Measurements from ENCODE around the gene PDCD1. TPM values are rescaled to one million over a fixed set of nuclear protein-coding genes. Genes with fewer than 3 reads are reported as not detected.

The PDCD1 gene
- total RNA-seq, 6 donors from 2014 or later: 0.49 to 4.2 (median 0.91) TPM; not detected in 1

DNA sequence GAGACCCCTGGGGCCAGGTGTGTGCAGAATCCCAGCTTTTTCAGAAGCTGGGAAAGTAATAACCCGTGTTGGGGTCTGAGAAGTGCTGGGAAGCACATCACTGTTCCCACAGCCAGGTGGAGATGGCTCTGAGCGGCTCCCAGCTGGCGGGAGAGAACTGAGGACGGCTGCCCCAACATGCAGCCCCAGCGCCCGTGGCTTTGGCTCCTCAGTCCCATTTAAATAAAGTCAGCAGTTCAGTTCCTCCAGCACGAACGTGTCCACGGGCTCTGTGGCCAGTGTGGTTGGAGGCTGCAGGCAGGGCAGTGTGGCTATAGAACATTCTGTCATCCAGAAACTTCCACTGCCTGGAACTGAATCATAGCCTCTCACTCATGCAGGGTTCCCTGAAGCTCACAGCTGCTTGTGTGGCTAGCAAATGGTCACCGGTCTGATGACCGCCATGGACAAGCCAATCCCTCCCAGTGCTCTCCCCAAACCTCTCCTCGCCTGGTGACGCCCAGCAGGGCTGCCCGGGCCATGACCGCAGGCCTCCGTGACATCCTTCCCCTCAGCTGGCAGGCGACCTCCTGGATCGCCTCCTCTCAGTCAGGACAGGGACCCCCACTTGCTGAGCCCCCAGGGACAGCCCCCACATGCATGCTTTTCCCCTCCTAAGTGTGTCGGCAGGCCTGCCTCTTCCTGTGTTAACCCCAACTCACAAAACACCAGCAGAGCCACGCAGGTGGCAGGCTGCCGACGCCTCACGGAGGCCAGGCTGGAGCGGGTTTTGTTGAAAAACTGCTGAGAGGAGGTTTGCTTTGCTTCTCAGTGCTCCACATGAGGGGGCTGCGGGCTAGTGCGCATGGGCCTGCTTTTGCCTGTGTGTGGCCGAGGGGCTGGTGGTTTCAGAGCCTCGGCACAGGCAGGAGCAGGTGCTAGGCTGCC, 12.2 kb upstream of the PDCD1 start:
- no peak overlapping the region for H3K4me3 ChIP-seq
- no peak for TF ChIP-seq EP300 (IDR thresholded peaks at IDR 0.05)
- TF ChIP-seq POLR2A (IDR thresholded peaks at IDR 0.05): no peak
- TF ChIP-seq POLR2AphosphoS5 (IDR thresholded peaks at IDR 0.05): no peak
- TF ChIP-seq, protein P1, sequence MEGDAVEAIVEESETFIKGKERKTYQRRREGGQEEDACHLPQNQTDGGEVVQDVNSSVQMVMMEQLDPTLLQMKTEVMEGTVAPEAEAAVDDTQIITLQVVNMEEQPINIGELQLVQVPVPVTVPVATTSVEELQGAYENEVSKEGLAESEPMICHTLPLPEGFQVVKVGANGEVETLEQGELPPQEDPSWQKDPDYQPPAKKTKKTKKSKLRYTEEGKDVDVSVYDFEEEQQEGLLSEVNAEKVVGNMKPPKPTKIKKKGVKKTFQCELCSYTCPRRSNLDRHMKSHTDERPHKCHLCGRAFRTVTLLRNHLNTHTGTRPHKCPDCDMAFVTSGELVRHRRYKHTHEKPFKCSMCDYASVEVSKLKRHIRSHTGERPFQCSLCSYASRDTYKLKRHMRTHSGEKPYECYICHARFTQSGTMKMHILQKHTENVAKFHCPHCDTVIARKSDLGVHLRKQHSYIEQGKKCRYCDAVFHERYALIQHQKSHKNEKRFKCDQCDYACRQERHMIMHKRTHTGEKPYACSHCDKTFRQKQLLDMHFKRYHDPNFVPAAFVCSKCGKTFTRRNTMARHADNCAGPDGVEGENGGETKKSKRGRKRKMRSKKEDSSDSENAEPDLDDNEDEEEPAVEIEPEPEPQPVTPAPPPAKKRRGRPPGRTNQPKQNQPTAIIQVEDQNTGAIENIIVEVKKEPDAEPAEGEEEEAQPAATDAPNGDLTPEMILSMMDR (IDR thresholded peaks at IDR 0.05): no peak
- no peaks in the 10 kb centered on the region for H3K9me3 ChIP-seq
- 57 to 62% methylated on average over 17 to 28 of the region's 28 CpGs for WGBS, 2 donors
- no peak for ATAC-seq (ENCODE audit: low FRiP score in 2 of 2)
- H3K27ac ChIP-seq: peak overlapping the region in 1 of 4 donors; percentile 21
- peaks cover 0 to 7% (median 0%) of the 10 kb centered on the region in 4 donors for H3K27me3 ChIP-seq
- no peaks in the 10 kb centered on the region for H3K36me3 ChIP-seq
- H3K4me1 ChIP-seq: peaks cover 0 to 4% (median 0%) of the 10 kb centered on the region in 4 donors
- peak in 1 of 2 donors; percentile 78 for DNase-seq

DNA sequence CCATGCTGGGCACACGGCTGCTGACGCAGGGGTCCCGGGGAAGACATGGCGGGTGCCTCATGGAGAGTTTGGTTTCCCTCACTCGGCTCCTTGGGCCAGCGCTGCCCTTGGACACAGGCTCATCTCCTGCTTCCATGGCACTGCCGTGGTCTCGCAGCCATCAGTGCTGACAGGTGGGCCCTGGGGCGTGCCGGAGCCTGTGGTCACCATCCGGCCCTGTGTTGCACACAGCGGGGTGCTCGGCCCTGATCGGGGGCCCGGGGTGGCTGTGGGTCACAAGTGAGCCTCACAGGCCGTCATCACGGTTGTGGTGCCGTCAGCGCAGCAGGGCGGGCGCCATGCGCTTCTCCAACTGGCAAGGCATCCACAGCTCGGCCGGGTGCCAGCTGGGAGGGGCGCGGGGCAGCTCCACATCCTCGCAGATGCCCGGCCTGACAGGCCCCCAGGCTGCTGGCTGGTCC, 11.4 kb upstream of the PDCD1 start:
- Histone ChIP-seq H3K4me3 (no peak overlapping the region), H3K4me1 (peaks cover 0 to 4% (median 0%) of the 10 kb centered on the region in 4 donors), H3K9me3 (no peaks in the 10 kb centered on the region), H3K36me3 (no peaks in the 10 kb centered on the region), H3K27me3 (peaks cover 0 to 7% (median 0%) of the 10 kb centered on the region in 4 donors), H3K27ac (no peak overlapping the region)
- ATAC-seq (ENCODE audit: low FRiP score in 2 of 2) (no peak), DNase-seq (peak in 1 of 2 donors; percentile 85)
- TF ChIP-seq POLR2AphosphoS5 (IDR thresholded peaks at IDR 0.05) (no peak), POLR2A (IDR thresholded peaks at IDR 0.05) (no peak), EP300 (IDR thresholded peaks at IDR 0.05) (no peak)
- TF ChIP-seq, protein P1 (IDR thresholded peaks at IDR 0.05): no peak
- 92 to 94% methylated on average over 2 to 17 of the region's 28 CpGs for WGBS, 2 donors

DNA sequence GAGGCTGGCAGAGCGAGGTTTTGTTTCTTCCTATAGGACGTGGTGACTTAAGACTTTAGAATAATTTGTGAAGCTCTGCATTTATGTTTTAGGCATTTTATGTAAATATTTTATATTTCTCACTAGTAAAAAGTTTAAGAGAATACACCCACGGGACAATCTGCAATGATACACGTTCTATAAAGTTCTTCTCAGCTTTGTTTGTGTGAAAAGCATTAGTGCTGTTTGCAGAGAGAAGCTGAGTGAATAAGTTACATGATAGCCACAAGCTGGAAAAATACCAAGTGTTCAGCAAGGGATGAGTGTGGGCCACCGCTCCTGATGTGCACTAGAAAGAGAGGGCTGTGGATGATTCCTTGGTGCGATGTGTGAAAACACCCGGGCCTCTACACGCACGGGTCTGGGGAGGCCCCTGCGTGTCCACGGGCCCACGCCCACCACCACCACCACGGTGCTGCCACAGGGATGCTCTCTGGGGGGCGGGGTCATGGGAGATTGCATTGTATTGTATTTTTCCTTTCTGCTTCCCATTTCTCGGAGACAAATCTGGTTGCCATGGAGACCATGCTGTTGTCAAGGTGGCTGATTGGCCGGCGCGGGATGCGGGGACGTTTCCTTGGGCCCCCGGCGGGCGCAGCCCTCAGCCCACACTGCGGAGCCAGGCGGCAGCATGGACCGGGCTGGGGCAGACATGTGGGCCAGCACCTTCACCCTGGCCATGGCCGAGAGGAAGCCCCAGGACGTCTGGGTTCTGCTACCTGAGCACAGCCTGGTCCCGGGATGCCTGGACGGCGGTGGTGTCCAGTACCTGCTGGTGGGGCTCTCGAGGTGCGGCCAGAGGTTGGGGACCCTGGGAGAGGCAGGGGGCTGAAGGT, 10.6 kb upstream of the PDCD1 start, which contains the start of gene RTP5:
Gene RTP5, plus strand, starts transcription at position 643 of the 875 bp plus-strand sequence. Its CDS starts 28 bp downstream, at position 671.
- Histone ChIP-seq H3K9me3 (no peaks in the 10 kb centered on the region), H3K36me3 (no peaks in the 10 kb centered on the region), H3K27me3 (peaks cover 0 to 7% (median 0%) of the 10 kb centered on the region in 4 donors), H3K4me3 (no peak within 1 kb of the TSS), H3K27ac (peak within 1 kb of the TSS in 1 of 4 donors; percentile 30), H3K4me1 (peaks cover 0 to 4% (median 0%) of the 10 kb centered on the region in 4 donors)
- ATAC-seq (ENCODE audit: low FRiP score in 2 of 2) (no peak), DNase-seq (peak in 1 of 2 donors; percentile 81)
- TF ChIP-seq, protein P1 (IDR thresholded peaks at IDR 0.05): no peak
- TF ChIP-seq POLR2AphosphoS5 (IDR thresholded peaks at IDR 0.05) (no peak), POLR2A (IDR thresholded peaks at IDR 0.05) (no peak), EP300 (IDR thresholded peaks at IDR 0.05) (no peak)
- 72 to 76% methylated on average over 25 to 31 of the region's 33 CpGs for WGBS, 2 donors

DNA sequence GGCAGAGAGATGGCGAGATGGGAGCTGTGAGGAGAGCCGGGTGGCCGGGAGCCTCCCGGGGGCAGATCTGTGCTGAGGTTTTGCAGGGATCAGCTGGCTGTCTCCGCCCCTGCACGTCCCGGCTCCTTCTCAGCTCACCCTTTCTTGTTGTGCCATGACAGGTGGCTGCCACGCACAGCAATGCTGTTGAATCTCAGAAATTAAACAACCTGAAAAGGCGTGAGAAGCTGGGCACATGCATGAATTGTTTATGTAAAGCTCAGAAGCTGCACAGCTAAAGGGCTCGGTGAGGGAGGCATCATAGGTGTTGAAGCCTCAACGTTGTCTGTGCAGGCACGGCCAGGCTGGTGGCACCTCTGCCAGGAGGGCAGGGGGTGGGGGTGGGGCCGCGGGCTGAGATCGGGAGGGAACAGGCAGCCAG, 10.0 kb upstream of the PDCD1 start:
- Histone ChIP-seq H3K27ac (peak overlapping the region in 1 of 4 donors; percentile 30), H3K4me1 (peaks cover 0 to 4% (median under 1%) of the 10 kb centered on the region in 4 donors), H3K36me3 (no peaks in the 10 kb centered on the region), H3K27me3 (peaks cover 0 to 8% (median under 1%) of the 10 kb centered on the region in 4 donors), H3K4me3 (no peak overlapping the region), H3K9me3 (no peaks in the 10 kb centered on the region)
- no peak for ATAC-seq (ENCODE audit: low FRiP score in 2 of 2)
- TF ChIP-seq EP300 (IDR thresholded peaks at IDR 0.05): no peak
- TF ChIP-seq POLR2A (IDR thresholded peaks at IDR 0.05): no peak
- TF ChIP-seq, protein P1 (IDR thresholded peaks at IDR 0.05): no peak
- TF ChIP-seq POLR2AphosphoS5 (IDR thresholded peaks at IDR 0.05): no peak
- DNase-seq: peak in 1 of 2 donors; percentile 63
- 36 to 40% methylated on average over 12 to 15 of the region's 15 CpGs for WGBS, 2 donors

Measured in upper lobe of left lung (tissue), 6 donors.